Skin of body (tissue), 2 donors: Measurements from ENCODE around the gene COX7A1. TPM values are rescaled to one million over a fixed set of nuclear protein-coding genes. Genes with fewer than 3 reads are reported as not detected.

Source experiments
- DNase-seq: peaks from one replicate; lab custom pipeline; 2025; lab: John Stamatoyannopoulos, UW
- total RNA-seq: library from RNA; depleted of rRNA; stranded (reverse); fragments of >200 nt; gene quantifications from one replicate; pipeline ENCODE4 v1.2.3, GENCODE V29; 2014

The COX7A1 gene
- total RNA-seq, 1 donor from 2014 or later = 43.5 TPM

DNA sequence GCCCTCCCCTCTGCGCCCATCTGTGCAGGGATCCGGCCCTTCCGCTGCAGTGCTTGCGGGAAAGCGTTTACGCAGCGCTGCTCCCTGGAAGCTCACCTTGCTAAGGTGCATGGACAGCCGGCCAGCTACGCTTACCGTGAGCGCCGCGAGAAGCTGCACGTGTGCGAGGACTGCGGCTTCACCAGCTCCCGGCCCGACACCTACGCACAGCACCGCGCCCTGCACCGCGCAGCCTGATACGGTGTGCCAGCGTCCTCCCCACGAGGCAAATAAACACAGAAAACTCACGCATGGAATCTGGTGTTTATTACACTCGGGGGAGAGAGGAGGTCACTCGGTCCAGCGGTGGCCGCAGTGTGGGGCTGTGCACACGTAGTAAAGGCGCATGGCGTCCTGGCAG, 38.8 kb downstream of the COX7A1 start:
- DNase-seq = no peak

DNA sequence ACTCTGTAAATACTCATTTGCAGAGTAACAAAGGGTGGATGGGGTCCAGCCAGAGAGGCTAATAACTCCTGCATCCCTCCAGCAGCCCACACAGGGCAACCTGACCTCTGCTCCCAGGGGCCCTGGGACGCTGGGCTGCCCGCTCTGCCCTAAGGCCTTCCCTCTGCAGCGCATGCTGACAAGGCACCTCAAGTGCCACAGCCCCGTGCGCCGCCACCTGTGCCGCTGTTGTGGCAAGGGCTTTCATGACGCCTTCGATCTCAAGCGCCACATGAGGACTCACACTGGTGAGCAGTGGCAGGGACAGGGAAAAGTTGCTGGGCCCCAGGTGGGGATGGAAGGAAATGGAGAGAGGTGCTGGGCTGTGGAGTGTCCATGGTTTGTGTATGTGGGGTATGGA, 39.6 kb downstream of the COX7A1 start:
- DNase-seq = no peak

DNA sequence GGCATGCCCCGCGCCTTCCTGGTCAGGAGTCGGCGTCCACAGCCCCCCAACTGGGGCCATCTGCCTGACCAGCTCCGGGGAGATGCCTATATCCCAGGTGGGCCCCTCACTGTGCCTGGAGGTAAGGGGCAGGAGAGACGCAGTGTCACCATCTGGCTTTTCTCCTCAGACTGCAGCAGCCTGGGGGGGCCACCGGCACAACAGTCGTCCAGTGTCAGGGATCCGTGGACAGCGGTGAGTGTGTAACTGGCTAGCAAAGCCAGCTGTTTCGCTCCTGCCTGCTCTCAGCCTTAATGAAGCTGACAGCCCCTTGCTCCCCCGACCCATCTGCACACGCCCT, 41.1 kb downstream of the COX7A1 start:
- DNase-seq = no peak

DNA sequence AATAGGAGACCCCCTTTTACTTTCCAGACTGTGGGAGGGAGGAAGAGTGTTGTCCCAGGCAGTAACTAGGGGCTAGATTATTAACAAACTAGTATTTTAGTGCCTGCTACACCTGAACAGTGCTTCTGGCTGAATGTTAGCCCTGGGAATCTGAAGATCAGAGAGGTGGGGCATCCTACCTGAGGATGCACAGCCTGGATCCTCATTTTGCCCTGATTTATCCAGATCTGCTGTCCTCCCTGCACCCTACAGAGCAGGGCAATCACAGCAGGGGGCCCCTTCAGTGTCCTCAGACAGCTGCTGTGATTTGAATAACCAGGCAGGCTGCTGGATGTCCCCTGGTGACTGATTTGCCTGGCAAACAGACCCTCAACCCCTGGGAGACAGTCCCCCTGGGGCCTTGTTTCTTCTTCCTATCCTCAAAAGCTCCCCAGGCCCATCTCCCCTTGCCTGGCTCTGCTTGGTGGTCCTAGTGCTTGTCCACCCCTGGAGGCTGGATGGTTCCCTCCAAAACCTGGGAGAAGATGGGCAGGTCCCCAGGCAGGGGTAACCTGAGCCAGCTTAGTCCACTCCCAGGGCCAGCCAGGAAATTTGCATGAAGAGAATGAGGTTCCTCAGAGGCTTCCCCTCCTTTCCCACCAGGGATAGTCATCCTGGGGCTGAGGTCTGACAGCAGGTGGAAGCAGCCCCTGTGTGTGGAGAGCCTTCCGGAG, 41.6 kb downstream of the COX7A1 start, which contains the start of gene OVOL3:
Gene OVOL3 (plus strand): TSS at position 657 of the 713 bp plus-strand sequence. CDS start 60 bp downstream, outside the sequence.
- no peak for DNase-seq

DNA sequence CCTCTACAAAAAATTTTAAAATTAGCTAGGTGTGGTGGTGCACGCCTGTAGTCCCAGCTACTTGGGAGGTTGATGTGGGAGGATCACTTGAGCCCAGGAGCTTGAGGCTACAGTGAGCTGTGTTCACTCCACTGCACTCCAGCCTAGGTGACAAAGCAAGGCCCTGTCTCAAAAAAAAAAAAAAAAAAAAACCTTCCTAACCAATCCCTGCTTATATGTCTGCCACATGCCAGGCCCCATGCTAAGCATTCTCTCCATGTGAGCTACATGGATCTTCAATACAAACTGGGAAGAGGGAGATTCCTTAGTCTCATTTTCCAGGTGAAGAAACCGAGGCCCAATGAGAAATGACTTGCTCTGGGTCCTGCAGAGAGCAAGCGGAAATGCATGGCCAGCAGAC, 43.6 kb downstream of the COX7A1 start:
- DNase-seq = no peak

DNA sequence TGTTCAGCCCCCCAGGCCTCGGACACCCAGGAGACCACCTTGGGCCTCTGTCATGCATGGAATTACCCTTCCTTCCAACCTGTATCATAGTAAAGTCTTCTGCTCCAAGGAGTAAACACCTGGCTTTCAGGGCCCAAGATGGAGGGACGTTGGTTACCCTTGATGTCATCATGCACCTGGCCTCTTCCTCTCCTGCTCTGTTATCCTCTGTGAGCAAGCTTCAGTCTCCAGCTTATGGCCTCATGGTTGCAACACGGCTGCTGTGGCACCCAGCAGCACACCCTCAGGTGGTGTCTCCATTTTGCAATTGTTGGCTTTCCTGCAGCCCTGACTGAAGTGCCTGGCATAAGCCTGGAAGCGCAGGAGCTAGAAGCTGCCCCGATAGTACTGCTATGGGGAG, 45.3 kb downstream of the COX7A1 start:
- DNase-seq = no peak

DNA sequence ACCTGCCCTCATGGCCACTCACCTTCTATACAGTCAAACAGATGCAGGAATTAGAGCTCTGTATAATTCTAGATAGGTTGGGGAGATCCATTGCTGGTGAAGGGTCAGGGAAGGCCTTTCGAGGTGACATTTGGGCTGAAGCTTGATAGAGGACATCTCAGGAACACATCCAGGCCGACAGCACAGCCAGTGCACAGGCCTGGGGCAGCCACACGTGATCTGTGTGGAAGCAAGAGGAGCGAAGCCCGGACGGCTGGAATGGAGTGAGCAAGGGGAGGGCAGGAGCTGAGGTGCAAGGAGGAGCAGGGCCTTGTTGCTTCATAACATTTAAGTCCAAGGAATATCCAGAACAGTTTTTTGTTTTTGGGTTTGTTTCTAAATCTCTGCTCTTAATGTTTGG, 45.8 kb downstream of the COX7A1 start:
- no peak for DNase-seq

DNA sequence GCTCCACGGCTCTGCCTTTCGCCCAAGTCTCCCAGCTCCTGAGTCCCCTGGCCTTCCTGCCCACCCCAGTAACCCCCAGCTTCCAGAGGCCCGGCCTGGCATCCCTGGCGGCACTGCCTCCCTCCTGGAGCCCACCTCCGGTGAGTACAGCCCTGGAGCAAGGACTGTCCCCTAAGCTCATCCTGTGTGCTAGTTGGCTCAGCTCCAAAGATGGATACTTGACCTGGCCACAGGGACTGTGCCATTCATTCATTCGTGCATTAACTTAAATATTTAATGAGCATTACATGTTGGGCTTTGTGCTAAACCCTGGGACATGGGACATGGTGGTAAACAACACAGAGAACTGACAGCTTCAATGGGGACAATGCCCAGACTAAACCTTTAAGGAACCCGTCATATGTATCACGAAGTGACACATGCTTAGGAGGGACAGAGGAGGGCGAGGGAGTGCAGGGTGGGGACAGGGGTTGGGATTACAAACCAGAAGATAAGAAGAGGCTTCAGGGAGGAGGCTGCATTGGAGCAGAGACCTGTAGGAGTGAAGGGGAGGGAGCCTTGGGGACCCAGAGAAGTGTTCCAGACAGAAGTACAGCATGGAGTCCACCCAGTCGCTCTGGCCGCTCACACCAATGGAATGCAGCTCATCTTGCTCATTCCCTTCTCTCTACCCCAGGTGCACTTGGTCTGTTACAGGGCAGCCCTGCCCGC, 48.2 kb downstream of the COX7A1 start:
- DNase-seq = no peak

DNA sequence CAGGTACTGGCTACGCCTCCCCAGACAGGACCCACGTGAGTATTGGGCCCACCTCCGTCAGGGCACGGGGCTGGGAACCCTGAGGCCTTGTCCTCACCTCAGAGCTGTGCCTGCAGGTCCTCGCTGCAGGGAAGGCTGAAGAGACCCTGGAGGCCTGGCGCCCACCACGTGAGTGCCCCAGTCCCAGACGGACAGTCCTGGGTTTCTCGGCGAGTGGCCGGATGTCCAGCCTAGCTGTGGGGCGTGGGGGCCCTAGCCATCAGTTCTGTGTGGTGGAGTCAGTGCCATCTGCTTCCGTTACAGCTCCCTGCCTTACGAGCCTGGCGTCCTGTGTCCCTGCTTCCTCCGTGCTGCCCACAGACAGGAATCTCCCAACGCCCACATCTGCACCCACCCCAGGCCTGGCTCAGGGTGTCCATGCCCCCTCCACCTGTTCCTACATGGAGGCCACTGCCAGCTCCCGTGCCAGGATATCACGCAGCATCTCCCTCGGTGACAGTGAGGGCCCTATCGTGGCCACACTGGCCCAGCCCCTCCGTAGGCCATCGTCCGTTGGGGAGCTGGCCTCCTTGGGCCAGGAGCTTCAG, 49.1 kb downstream of the COX7A1 start:
- DNase-seq = no peak

DNA sequence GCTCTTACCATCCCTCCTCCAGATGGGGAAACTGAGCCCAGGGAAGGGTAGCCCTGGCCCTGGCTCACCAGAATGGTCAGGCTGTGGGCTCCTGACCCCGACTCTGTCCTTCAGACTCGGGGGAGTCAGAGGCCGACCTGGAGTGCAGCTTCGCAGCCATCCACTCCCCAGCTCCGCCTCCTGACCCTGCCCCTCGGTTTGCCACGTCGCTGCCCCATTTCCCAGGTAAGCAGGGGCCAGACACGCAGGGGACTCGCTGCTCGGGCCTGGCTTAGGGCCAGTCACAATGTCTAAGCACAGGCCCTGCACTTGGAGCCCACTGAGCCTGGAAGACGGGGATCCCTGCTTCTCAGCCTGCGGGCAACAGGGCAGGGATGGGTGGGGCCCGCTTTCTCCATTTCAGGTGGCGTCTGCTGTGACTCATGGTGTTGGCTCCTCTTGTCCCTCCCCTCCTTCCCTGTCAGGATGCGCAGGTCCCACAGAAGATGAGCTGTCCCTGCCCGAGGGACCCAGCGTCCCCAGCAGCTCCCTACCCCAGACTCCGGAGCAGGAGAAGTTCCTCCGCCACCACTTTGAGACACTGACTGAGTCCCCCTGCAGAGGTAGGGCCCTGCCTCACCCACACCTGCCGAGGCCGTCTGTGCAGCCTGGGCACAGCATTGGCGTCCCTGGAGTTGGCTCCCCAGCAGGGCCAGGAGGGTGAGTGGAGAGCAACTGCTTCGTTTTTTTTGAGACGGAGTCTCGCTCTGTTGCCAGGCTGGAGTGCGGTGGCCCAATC, 50.5 kb downstream of the COX7A1 start:
- DNase-seq = no peak

Other genes with a start within 250 kb of the COX7A1 start
- gene HCST, start 249.9 kb downstream of the COX7A1 start, total RNA-seq = 2.7 TPM
- 14.1 TPM for gene TYROBP, start 244.2 kb downstream of the COX7A1 start, total RNA-seq
- gene LRFN3, start 216.1 kb downstream of the COX7A1 start, total RNA-seq = 2.8 TPM
- gene SDHAF1, start 157.3 kb downstream of the COX7A1 start, total RNA-seq = 11.2 TPM
- gene SYNE4, start 143.6 kb downstream of the COX7A1 start, total RNA-seq = not detected
- 9.2 TPM for gene ALKBH6, start 138.2 kb downstream of the COX7A1 start, total RNA-seq
- gene CLIP3, start 119.6 kb downstream of the COX7A1 start, total RNA-seq = 4.2 TPM
- gene THAP8, start 98.2 kb downstream of the COX7A1 start, total RNA-seq = 2.3 TPM
- 2.5 TPM for gene WDR62, start 97.5 kb downstream of the COX7A1 start, total RNA-seq
- gene OVOL3, start 41.3 kb downstream of the COX7A1 start, total RNA-seq = not detected
- 64.2 TPM for gene POLR2I, start 37.6 kb downstream of the COX7A1 start, total RNA-seq
- gene TBCB, start 37.0 kb downstream of the COX7A1 start, total RNA-seq = 57.9 TPM
- gene CAPNS1, start 12.4 kb downstream of the COX7A1 start, total RNA-seq = 141 TPM
- gene ZNF565, start 62.2 kb upstream of the COX7A1 start, total RNA-seq = 8.2 TPM
- gene ZNF146, start 62.7 kb upstream of the COX7A1 start, total RNA-seq = 89.4 TPM
- 11.7 TPM for gene ZFP14, start 226.8 kb upstream of the COX7A1 start, total RNA-seq